ENCODE data around the gene GLE1. TPM values are rescaled to one million over a fixed set of nuclear protein-coding genes. Genes with fewer than 3 reads are reported as not detected.
"Not testable (repeated sequence)": the region's sequence is repeated elsewhere in the genome, so short reads cannot be mapped to it uniquely, and the experiment has no call there.

GLE1 gene
- polyA plus RNA-seq, 4 donors, result 20.0 to 30.7 (median 30.3) TPM

GRCh38 chr9:128551657-128552152 lies 47.2 kb downstream of the GLE1 start:
- DNase-seq (ENCODE audit: low read depth in 4 of 4, low spot score in 3 of 4), result no peak

DNA sequence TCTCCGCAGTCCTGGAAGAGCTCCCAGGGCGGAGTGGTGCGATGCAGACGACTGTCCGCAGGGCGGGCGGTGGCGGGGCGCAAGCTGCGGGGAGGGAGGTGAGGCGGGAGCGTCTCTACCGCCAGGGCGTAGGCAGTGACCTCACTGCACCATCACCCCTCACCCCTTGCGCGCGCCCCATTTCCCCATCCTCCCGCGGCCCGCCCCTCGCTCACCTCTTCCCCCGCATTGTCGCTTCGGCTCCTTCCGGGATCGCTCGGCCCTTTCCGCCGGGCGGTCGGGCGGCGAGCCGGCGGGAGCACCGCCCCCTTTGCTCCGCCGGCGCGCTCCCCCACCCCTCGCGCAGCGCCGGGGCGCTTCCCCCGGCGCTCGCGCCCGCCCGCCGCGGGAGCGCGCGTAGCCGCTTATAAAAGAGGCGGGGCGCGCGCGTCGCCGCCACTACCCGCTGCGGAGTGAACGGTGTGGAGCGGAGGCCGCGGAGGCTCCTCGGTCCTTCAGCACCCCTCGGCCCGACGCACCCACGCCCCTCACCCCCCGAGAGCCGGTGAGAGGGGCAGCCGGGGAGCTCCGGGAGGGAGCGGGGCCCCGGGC lies 47.7 kb downstream of the GLE1 start, which contains the start of gene SPTAN1:
Gene SPTAN1, plus strand, starts transcription at position 435 of the 591 bp plus-strand sequence. CDS start 14,154 bp downstream, outside the sequence.
- DNase-seq (ENCODE audit: low read depth in 4 of 4, low spot score in 3 of 4), result peak; percentile 80 to 87 (median 84)

GRCh38 chr9:128552744-128553440 lies 48.4 kb downstream of the GLE1 start:
- no peak for DNase-seq (ENCODE audit: low read depth in 4 of 4, low spot score in 3 of 4)

- DNase-seq (ENCODE audit: low read depth in 4 of 4, low spot score in 3 of 4), result no peak
Observed at GRCh38 chr9:128553728-128554127, 49.2 kb downstream of the GLE1 start.

DNA sequence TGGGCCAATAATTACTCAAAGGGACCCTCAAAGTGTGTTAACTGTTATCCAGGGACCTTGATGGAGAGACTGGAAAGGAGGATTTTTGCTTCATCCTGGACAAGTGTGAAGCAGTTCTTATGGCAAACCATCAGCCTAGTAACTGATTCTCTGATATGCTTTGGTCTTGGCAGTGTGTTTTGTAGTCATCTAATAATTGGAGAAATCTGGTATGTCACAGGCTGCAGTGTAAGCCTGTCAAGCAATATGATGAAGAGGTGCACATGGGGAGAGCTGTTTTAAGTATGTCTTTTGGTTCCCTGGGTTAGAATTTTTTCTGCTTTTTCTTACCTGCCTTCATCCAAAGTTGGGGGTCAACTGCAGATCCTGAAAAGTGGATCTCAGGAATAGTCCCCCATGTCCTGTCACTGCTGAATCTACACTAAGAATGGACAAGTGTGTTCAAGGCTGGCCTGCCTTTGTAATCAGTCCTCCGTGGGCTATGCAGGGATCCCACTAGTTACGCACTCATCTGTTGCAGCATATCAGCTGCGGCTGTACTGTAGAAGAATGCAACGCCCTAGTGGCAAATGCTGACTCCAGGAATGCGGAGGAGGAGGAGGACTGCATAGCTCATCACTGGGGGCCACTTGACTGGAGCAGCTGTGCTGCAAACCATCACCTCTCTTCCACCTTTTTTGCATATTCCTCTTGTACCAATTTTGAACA lies 49.8 kb downstream of the GLE1 start:
- no peak for DNase-seq (ENCODE audit: low read depth in 4 of 4, low spot score in 3 of 4)

DNA sequence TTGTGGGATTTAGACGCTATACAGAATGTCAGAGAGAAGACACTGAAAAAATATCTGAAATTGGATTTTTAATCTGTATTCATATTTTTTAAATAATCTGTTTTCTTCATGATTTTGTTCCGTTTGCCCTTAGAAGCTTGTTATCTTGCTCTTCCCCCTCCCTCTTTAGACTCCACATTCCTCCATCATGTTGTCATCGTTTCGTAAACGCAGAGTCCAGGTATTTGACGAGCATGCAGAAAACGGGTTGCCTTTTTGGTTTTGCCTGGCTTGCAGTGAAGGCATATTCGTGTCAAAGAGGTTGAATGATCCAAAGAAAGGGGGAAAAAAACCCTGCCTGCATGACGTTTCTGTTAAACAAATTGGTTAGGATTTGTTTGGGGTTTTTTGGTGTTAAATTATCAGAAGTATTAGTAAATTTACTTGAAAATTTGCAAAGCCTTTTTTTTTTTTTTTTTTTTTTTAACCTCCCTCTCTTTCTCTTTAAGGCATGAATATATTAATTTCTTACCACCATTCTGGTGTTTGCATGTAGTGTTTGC lies 50.7 kb downstream of the GLE1 start:
- DNase-seq (ENCODE audit: low read depth in 4 of 4, low spot score in 3 of 4), result no peak

GRCh38 chr9:128556276-128556675 lies 51.8 kb downstream of the GLE1 start:
- DNase-seq (ENCODE audit: low read depth in 4 of 4, low spot score in 3 of 4), result no peak

GRCh38 chr9:128556926-128557634 lies 52.6 kb downstream of the GLE1 start:
- no peak for DNase-seq (ENCODE audit: low read depth in 4 of 4, low spot score in 3 of 4)

GRCh38 chr9:128558431-128559310 lies 54.2 kb downstream of the GLE1 start:
- DNase-seq (ENCODE audit: low read depth in 4 of 4, low spot score in 3 of 4), result no peak

DNA sequence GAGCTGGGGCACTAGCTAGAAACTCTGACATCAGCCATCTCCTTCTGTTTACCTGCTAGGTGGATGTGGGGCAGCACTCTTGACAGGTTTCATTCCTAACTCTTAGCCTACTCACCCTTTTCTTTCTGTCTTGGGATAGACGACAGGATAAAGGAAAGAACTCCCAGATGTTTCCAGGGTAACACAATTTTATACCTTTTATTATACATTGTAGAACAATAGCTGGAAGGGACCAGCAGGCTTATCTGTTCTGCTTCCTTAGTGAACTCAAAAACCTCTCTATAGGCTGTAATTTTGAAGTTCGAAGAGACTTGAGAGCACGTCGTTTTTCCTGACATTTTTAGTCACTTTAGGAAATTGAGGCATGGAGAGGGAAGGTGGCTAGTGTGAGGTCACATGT lies 61.1 kb downstream of the GLE1 start:
- DNase-seq (ENCODE audit: low read depth in 4 of 4, low spot score in 3 of 4), result no peak

GRCh38 chr9:128568470-128569078 lies 64.1 kb downstream of the GLE1 start:
- DNase-seq (ENCODE audit: low read depth in 4 of 4, low spot score in 3 of 4), result no peak

GRCh38 chr9:128575469-128575868 lies 71.0 kb downstream of the GLE1 start:
- no peak for DNase-seq (ENCODE audit: low read depth in 4 of 4, low spot score in 3 of 4)

DNA sequence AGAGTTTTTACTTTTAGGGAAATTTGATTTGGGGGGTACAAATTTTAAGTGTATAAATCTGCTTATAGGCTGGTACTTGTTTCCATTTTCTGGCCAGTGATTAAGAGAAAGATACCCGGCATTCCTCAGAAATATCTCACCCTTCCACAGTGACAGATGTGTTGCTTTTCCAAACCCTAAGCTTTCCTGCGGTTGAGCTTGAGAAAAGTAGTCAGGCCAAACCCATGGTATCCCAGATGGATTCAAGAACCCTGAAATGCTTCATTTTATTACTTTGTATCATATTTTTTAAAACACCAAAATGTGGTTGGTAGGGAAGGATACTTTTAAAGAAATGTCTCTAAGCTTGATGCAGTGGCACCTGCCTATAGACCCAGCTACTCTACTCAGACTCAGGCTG lies 71.4 kb downstream of the GLE1 start:
- no peak for DNase-seq (ENCODE audit: low read depth in 4 of 4, low spot score in 3 of 4)

GRCh38 chr9:128577206-128577605 lies 72.7 kb downstream of the GLE1 start:
- DNase-seq (ENCODE audit: low read depth in 4 of 4, low spot score in 3 of 4), result no peak

DNA sequence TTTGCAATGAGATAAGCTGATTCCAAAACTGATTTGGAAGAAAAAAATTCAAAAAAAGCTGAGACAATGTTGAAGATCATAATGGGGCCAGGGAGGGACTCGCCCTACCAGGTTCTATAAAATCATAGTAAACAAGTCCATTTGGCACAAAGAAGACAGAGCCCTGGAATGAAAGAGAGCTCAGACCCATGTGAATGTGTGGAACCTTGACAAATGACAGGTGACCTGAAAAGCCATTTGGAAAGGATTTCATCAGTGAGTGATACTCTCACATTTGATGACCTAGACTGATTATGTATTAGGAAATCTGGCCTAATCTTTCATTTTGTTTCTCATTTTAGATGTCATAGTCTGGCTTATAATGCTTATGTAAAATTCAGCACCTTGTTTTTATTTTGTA lies 74.7 kb downstream of the GLE1 start:
- no peak for DNase-seq (ENCODE audit: low read depth in 4 of 4, low spot score in 3 of 4)

DNA sequence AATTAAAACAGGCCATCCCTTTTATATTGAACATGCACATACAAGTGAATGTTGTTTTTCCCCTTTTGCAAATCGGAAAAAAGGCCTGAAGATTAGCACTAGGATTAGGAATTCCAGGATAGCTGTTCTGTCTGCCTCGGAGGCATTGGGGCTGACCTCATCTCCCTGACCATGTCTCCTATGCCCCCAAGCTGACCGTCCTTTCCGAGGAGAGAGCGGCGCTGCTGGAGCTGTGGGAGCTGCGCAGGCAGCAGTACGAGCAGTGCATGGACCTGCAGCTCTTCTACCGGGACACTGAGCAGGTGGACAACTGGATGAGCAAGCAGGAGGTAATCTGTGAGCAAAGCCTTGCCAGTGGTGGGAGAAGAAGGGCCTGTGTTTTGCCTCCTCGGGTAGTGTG lies 76.2 kb downstream of the GLE1 start:
- DNase-seq (ENCODE audit: low read depth in 4 of 4, low spot score in 3 of 4), result no peak

DNA sequence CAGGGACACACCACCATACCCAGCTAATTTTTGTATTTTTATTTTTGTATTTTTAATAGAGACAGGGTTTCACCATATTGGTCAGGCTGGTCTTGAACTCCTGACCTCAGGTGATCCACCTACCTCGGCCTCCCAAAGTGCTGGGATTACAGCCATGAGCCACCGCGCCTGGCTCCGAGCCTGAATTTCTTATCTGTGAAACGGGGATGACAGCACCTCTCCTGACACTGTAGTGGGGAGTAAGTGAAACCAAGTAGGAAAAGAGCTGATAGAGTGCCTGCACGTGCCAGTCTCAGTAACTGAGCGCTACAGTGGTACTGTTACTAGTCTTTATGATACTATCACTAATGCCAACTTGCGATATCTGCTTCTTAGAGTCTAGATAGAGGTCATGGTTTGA lies 80.6 kb downstream of the GLE1 start:
- DNase-seq (ENCODE audit: low read depth in 4 of 4, low spot score in 3 of 4), result not testable (repeated sequence)

- not testable (repeated sequence) for DNase-seq (ENCODE audit: low read depth in 4 of 4, low spot score in 3 of 4)
Observed at GRCh38 chr9:128586934-128587333, 82.4 kb downstream of the GLE1 start.

GRCh38 chr9:128587453-128587852 lies 82.9 kb downstream of the GLE1 start:
- DNase-seq (ENCODE audit: low read depth in 4 of 4, low spot score in 3 of 4), result no peak

Measured in left renal pelvis (tissue), 4 donors.